GM21576 (cell line): ENCODE measurements around the gene ABHD8.

ENCODE experiments used
- ATAC-seq: cut with Tn5 transposase; IDR thresholded peaks from one replicate; pipeline ENCODE4 v1.9.1; 2021; ENCODE audit warnings: mild to moderate bottlenecking, moderate library complexity; ENCODE audit not compliant: unreplicated experiment

ABHD8 gene

GRCh38 chr19:17323300-17323963 lies 20.2 kb upstream of the ABHD8 start:
- no peak for ATAC-seq

- ATAC-seq, result no peak
Observed at GRCh38 chr19:17322854-17323253, 19.6 kb upstream of the ABHD8 start.

- no peak for ATAC-seq
Observed at GRCh38 chr19:17321655-17322489, 18.6 kb upstream of the ABHD8 start.

GRCh38 chr19:17320435-17320834 lies 17.2 kb upstream of the ABHD8 start:
- ATAC-seq, result no peak

GRCh38 chr19:17319473-17320238 lies 16.4 kb upstream of the ABHD8 start:
- no peak for ATAC-seq

- no peak for ATAC-seq
Observed at GRCh38 chr19:17318966-17319365, 15.7 kb upstream of the ABHD8 start.

- no peak for ATAC-seq
Observed at GRCh38 chr19:17314007-17314593, 10.9 kb upstream of the ABHD8 start.

- no peak for ATAC-seq
Observed at GRCh38 chr19:17312189-17313113, 9.2 kb upstream of the ABHD8 start.

GRCh38 chr19:17311455-17312188 lies 8.4 kb upstream of the ABHD8 start:
- no peak for ATAC-seq

- ATAC-seq, result no peak
Observed at GRCh38 chr19:17309965-17310461, 6.8 kb upstream of the ABHD8 start.

GRCh38 chr19:17309198-17309964 lies 6.2 kb upstream of the ABHD8 start, which contains the start of gene DDA1:
Gene DDA1, plus strand, starts transcription at chr19:17309563. Its CDS starts 92 bp downstream, at chr19:17309655.
- ATAC-seq, result peak; percentile 60

GRCh38 chr19:17307876-17308377 lies 4.7 kb upstream of the ABHD8 start:
- ATAC-seq, result no peak

GRCh38 chr19:17306285-17306714 lies 3.1 kb upstream of the ABHD8 start:
- no peak for ATAC-seq

GRCh38 chr19:17305517-17306284 lies 2.5 kb upstream of the ABHD8 start, which contains the start of gene MRPL34:
Gene MRPL34, plus strand, starts transcription at chr19:17305872. Its CDS starts 21 bp downstream, at chr19:17305893.
- ATAC-seq, result peak; percentile 50

GRCh38 chr19:17305216-17305516 lies 1.9 kb upstream of the ABHD8 start:
- ATAC-seq, result no peak

- ATAC-seq, result no peak
Observed at GRCh38 chr19:17304386-17305215, 1.4 kb upstream of the ABHD8 start.

GRCh38 chr19:17303940-17304267 lies 679 bp upstream of the ABHD8 start:
- no peak for ATAC-seq
